Gastrocnemius medialis (tissue), 4 donors: ENCODE measurements around the gene ASAP2. TPM values are rescaled to one million over a fixed set of nuclear protein-coding genes. Genes with fewer than 3 reads are reported as not detected.

Source experiments
- ATAC-seq, 2 donors: fragments of 150-250 bp; one replicate each; pipeline ENCODE4 v1.9.1; 2016
- DNase-seq, 2 donors: peaks; one replicate each; pipeline ENCODE4 v3.0.0-alpha.2; 2019
- H3K27ac ChIP-seq, 4 donors: fragments of 200-600 bp; sonication (generic); 1 replicate in 1 of 4; 2 replicates in 3 of 4; pipeline ENCODE4 v1.5.1; 2016 to 2018; ENCODE audit warnings: mild to moderate bottlenecking in 2 of 4, moderate library complexity in 1 of 4
- H3K27me3 ChIP-seq, 3 donors: fragments of 200-600 bp; sonication (generic) in 2 of 3; 1 replicate in 1 of 3; 2 replicates in 2 of 3; pipeline versions ENCODE4 v1.5.1 to v1.6.0; 2016 to 2019; ENCODE audit warnings: mild to moderate bottlenecking in 1 of 3, moderate library complexity in 1 of 3
- H3K36me3 ChIP-seq, 2 donors: fragments of 200-600 bp; sonication (generic) in 1 of 2; one replicate each; pipeline ENCODE4 v1.5.1; 2017 to 2018
- H3K4me1 ChIP-seq, 2 donors: fragments of 200-600 bp; sonication (generic) in 1 of 2; one replicate each; pipeline ENCODE4 v1.5.1; 2016 to 2017; ENCODE audit warnings: mild to moderate bottlenecking in 2 of 2
- H3K4me3 ChIP-seq, 4 donors: fragments of 200-600 bp; sonication (generic) in 3 of 4; 1 replicate in 1 of 4; 2 replicates in 3 of 4; pipeline ENCODE4 v1.5.1; 2016 to 2019; ENCODE audit warnings: mild to moderate bottlenecking in 2 of 4
- H3K9me3 ChIP-seq, 3 donors: fragments of 200-600 bp; sonication (generic) in 2 of 3; 1 replicate in 1 of 3; 2 replicates in 2 of 3; pipeline ENCODE4 v1.5.1; 2016 to 2019
- CTCF ChIP-seq, 5 experiments: fragments of 450-650 bp in 3 of 5; fragments of 200-600 bp in 2 of 5; sonication (generic) in 2 of 5; IDR thresholded peaks in 4 of 5; conservative IDR thresholded peaks in 1 of 5; 1 replicate in 4 of 5; 2 replicates in 1 of 5; pipeline ENCODE4 v1.5.1; 2016 to 2019; ENCODE audit warnings: antibody characterized with exemption in 5 of 5, mild to moderate bottlenecking in 3 of 5, moderate library complexity in 3 of 5
- POLR2A ChIP-seq, 2 donors: fragments of 450-650 bp; IDR thresholded peaks; one replicate each; pipeline ENCODE4 v1.6.1; 2017; ENCODE audit warnings: antibody characterized with exemption in 2 of 2, mild to moderate bottlenecking in 2 of 2, moderate library complexity in 2 of 2
- in situ Hi-C, 4 donors: fragments of 200-750 bp; cut with MboI; loops; one replicate each; pipeline versions ENCODE4 v1.15.0 to v1.8.0; 2017; ENCODE audit warnings: low sequenced_read_pairs in 4 of 4
- intact Hi-C: fragments of 100-400 bp; cut with DNase I; formaldehyde crosslinking; loops from one replicate; pipeline ENCODE4 v1.15.1; 2023; ENCODE audit warnings: low total_unique reads
- total RNA-seq, 4 donors: library from RNA; depleted of rRNA; stranded (reverse); fragments of >200 nt; gene quantifications; one replicate each; pipeline versions ENCODE4 v1.1.0 to v1.2.3, GENCODE V29; 2016

Gene ASAP2
- total RNA-seq, 4 donors from 2014 or later: 1.9 to 4.0 (median 3.4) TPM

GRCh38 chr2:9238591-9239326, 32.1 kb downstream of the ASAP2 start:
- ATAC-seq (no peak), DNase-seq (no peak)
- Histone ChIP-seq H3K27ac (peak overlapping the region; percentile 0 to 78 (median 18)), H3K27me3 (no peaks in the 10 kb centered on the region), H3K9me3 (no peaks in the 10 kb centered on the region), H3K36me3 (no peaks in the 10 kb centered on the region), H3K4me3 (no peak overlapping the region), H3K4me1 (peaks cover 20% of the 10 kb centered on the region in 2 donors)
- in situ Hi-C loops: no loop called here
- intact Hi-C loops: no loop called here
- TF ChIP-seq CTCF (IDR thresholded peaks at IDR 0.05 in 4 of 5, conservative IDR thresholded peaks at IDR 0.05 in 1 of 5) (no peak), POLR2A (IDR thresholded peaks at IDR 0.05) (no peak)

GRCh38 chr2:9239616-9240015, 33.0 kb downstream of the ASAP2 start:
- intact Hi-C loops (no loop called here), in situ Hi-C loops (no loop called here)
- no peaks in the 10 kb centered on the region for H3K27me3 ChIP-seq
- TF ChIP-seq POLR2A (IDR thresholded peaks at IDR 0.05) (no peak), CTCF (IDR thresholded peaks at IDR 0.05 in 4 of 5, conservative IDR thresholded peaks at IDR 0.05 in 1 of 5) (no peak)
- peaks cover 13 to 15% of the 10 kb centered on the region in 2 donors for H3K4me1 ChIP-seq
- no peak for ATAC-seq
- H3K36me3 ChIP-seq: no peaks in the 10 kb centered on the region
- no peak overlapping the region for H3K27ac ChIP-seq
- H3K4me3 ChIP-seq: no peak overlapping the region
- DNase-seq: no peak
- H3K9me3 ChIP-seq: no peaks in the 10 kb centered on the region

- H3K9me3 ChIP-seq: no peaks in the 10 kb centered on the region
- intact Hi-C loops: no loop called here
- H3K36me3 ChIP-seq: no peaks in the 10 kb centered on the region
- peaks cover 4% of the 10 kb centered on the region in 2 donors for H3K4me1 ChIP-seq
- no peak overlapping the region for H3K4me3 ChIP-seq
- no peak for DNase-seq
- no peaks in the 10 kb centered on the region for H3K27me3 ChIP-seq
- TF ChIP-seq POLR2A (IDR thresholded peaks at IDR 0.05) (no peak), CTCF (IDR thresholded peaks at IDR 0.05 in 4 of 5, conservative IDR thresholded peaks at IDR 0.05 in 1 of 5) (no peak)
- ATAC-seq: no peak
- in situ Hi-C loops: no loop called here
- H3K27ac ChIP-seq: no peak overlapping the region
Observed at GRCh38 chr2:9240745-9241144, 34.1 kb downstream of the ASAP2 start.

- in situ Hi-C loops: no loop called here
- Histone ChIP-seq H3K4me1 (no peaks in the 10 kb centered on the region), H3K9me3 (no peaks in the 10 kb centered on the region), H3K36me3 (no peaks in the 10 kb centered on the region), H3K27me3 (no peaks in the 10 kb centered on the region), H3K27ac (no peak overlapping the region), H3K4me3 (no peak overlapping the region)
- ATAC-seq: no peak
- DNase-seq: no peak
- intact Hi-C loops: no loop called here
- TF ChIP-seq CTCF (IDR thresholded peaks at IDR 0.05 in 4 of 5, conservative IDR thresholded peaks at IDR 0.05 in 1 of 5) (no peak), POLR2A (IDR thresholded peaks at IDR 0.05) (no peak)
Observed at GRCh38 chr2:9241233-9241632, 34.6 kb downstream of the ASAP2 start.

- no peak for ATAC-seq
- DNase-seq: no peak
- Histone ChIP-seq H3K9me3 (no peaks in the 10 kb centered on the region), H3K27ac (no peak overlapping the region), H3K27me3 (no peaks in the 10 kb centered on the region), H3K4me1 (peaks cover 12 to 15% of the 10 kb centered on the region in 2 donors), H3K36me3 (no peaks in the 10 kb centered on the region), H3K4me3 (no peak overlapping the region)
- intact Hi-C loops (no loop called here), in situ Hi-C loops (no loop called here)
- TF ChIP-seq CTCF (IDR thresholded peaks at IDR 0.05 in 4 of 5, conservative IDR thresholded peaks at IDR 0.05 in 1 of 5) (no peak), POLR2A (IDR thresholded peaks at IDR 0.05) (no peak)
Observed at GRCh38 chr2:9243357-9243756, 36.7 kb downstream of the ASAP2 start.
